22Rv1 (cell line): Measurements from ENCODE around the gene TNFAIP8L2.

ENCODE experiments used
- ZFX ChIP-seq: fragments of 450-650 bp; IDR thresholded peaks from 2 replicates; pipeline ENCODE4 v1.6.1; 2017; ENCODE audit warnings: antibody characterized with exemption, borderline replicate concordance
- TF ChIP-seq, protein P1 (sequence below): fragments of 450-650 bp; IDR thresholded peaks from 2 replicates; pipeline ENCODE4 v1.5.1; 2017; ENCODE audit warnings: mild to moderate bottlenecking

GRCh38 chr1:151184211-151184610, 27.8 kb downstream of the TNFAIP8L2 start:
- TF ChIP-seq, protein P1, sequence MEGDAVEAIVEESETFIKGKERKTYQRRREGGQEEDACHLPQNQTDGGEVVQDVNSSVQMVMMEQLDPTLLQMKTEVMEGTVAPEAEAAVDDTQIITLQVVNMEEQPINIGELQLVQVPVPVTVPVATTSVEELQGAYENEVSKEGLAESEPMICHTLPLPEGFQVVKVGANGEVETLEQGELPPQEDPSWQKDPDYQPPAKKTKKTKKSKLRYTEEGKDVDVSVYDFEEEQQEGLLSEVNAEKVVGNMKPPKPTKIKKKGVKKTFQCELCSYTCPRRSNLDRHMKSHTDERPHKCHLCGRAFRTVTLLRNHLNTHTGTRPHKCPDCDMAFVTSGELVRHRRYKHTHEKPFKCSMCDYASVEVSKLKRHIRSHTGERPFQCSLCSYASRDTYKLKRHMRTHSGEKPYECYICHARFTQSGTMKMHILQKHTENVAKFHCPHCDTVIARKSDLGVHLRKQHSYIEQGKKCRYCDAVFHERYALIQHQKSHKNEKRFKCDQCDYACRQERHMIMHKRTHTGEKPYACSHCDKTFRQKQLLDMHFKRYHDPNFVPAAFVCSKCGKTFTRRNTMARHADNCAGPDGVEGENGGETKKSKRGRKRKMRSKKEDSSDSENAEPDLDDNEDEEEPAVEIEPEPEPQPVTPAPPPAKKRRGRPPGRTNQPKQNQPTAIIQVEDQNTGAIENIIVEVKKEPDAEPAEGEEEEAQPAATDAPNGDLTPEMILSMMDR, result no peak
- TF ChIP-seq ZFX, result no peak
